IMR-90 (cell line): Measurements from ENCODE around the gene HOXC13.

ENCODE experiments used
- BHLHE40 ChIP-seq: fragments of 150-350 bp; IDR thresholded peaks from 2 replicates; pipeline ENCODE4 v1.6.1; 2016; ENCODE audit warnings: mild to moderate bottlenecking, low read depth, low read length
- CEBPB ChIP-seq: IDR thresholded peaks from 2 replicates; pipeline ENCODE4 v1.6.1; 2012; ENCODE audit warnings: low read depth, low read length, improper control_type of control experiment
- CHD1 ChIP-seq: IDR thresholded peaks from 2 replicates; pipeline ENCODE4 v1.6.1; 2012; ENCODE audit warnings: low read depth, low read length, improper control_type of control experiment
- CTCF ChIP-seq: conservative IDR thresholded peaks from 2 replicates; pipeline ENCODE4 v1.5.1; 2012; ENCODE audit warnings: mild to moderate bottlenecking, low read depth, low read length, improper control_type of control experiment
- ELK1 ChIP-seq: fragments of 150-350 bp; IDR thresholded peaks from 2 replicates; pipeline ENCODE4 v1.6.1; 2016; ENCODE audit warnings: low read depth, mild to moderate bottlenecking, low read length, moderate library complexity, borderline replicate concordance
- FOS ChIP-seq: fragments of 150-350 bp; IDR thresholded peaks from 2 replicates; pipeline ENCODE4 v1.6.1; 2016; ENCODE audit warnings: low read depth, low read length
- MAFK ChIP-seq: IDR thresholded peaks from 2 replicates; pipeline ENCODE4 v1.6.1; 2012; ENCODE audit warnings: low read depth, low read length, improper control_type of control experiment
- MXI1 ChIP-seq: IDR thresholded peaks from 2 replicates; pipeline ENCODE4 v1.6.1; 2012; ENCODE audit warnings: low read depth, mild to moderate bottlenecking, low read length, moderate library complexity, borderline replicate concordance
- NFE2L2 ChIP-seq: fragments of 150-350 bp; IDR thresholded peaks from 2 replicates; pipeline ENCODE4 v1.6.1; 2016; ENCODE audit warnings: low read depth, mild to moderate bottlenecking, low read length
- POLR2A ChIP-seq: IDR thresholded peaks from 2 replicates; pipeline ENCODE4 v1.6.1; 2012; ENCODE audit warnings: mild to moderate bottlenecking, low read depth, low read length
- RAD21 ChIP-seq: IDR thresholded peaks from 2 replicates; pipeline ENCODE4 v1.6.1; 2012; ENCODE audit warnings: low read length, improper control_type of control experiment
- RCOR1 ChIP-seq: IDR thresholded peaks from 2 replicates; pipeline ENCODE4 v1.6.1; 2012; ENCODE audit warnings: mild to moderate bottlenecking, low read length, improper control_type of control experiment; ENCODE audit not compliant: insufficient replicate concordance
- RFX5 ChIP-seq: IDR thresholded peaks from 2 replicates; pipeline ENCODE4 v1.8.0; 2012; ENCODE audit warnings: low read depth, mild to moderate bottlenecking, low read length, moderate library complexity
- USF2 ChIP-seq: fragments of 150-350 bp; IDR thresholded peaks from 2 replicates; pipeline ENCODE4 v1.6.1; 2017; ENCODE audit warnings: mild to moderate bottlenecking, antibody characterized with exemption, low read length, low read depth

GRCh38 chr12:53924521-53925405, 13.9 kb upstream of the HOXC13 start:
- TF ChIP-seq MAFK (no peak), POLR2A (no peak), CTCF (no peak), ELK1 (no peak), RAD21 (no peak), FOS (no peak), RFX5 (no peak), BHLHE40 (no peak), CHD1 (no peak), CEBPB (no peak), NFE2L2 (no peak), MXI1 (no peak), RCOR1 (no peak), USF2 (no peak)
